HepG2 (cell line): ENCODE data around the gene BMF. TPM values are rescaled to one million over a fixed set of nuclear protein-coding genes. Genes with fewer than 3 reads are reported as not detected.

Experiments
- CEBPG ChIP-seq: IDR thresholded peaks from 2 replicates; pipeline ENCODE4 v1.6.1; 2016
- CHCHD3 ChIP-seq: sonication (generic); formaldehyde crosslinking; IDR thresholded peaks from 2 replicates; pipeline ENCODE4 v1.8.0; 2022; ENCODE audit warnings: mild to moderate bottlenecking, missing genetic modification reagents, moderate library complexity
- EHMT2 ChIP-seq: fragments of 200-600 bp; sonication (generic); IDR thresholded peaks from 2 replicates; pipeline ENCODE4 v1.7.0; 2017; ENCODE audit warnings: antibody characterized with exemption, low read depth, low read length, borderline replicate concordance
- HIVEP1 ChIP-seq: sonication (generic); formaldehyde crosslinking; IDR thresholded peaks from 2 replicates; pipeline ENCODE4 v1.4.0; 2020; ENCODE audit warnings: mild to moderate bottlenecking, missing genetic modification reagents
- JUNB ChIP-seq: sonication (generic); formaldehyde crosslinking; IDR thresholded peaks from 2 replicates; pipeline ENCODE4 v1.8.0; 2022; ENCODE audit warnings: missing genetic modification reagents, mild to moderate bottlenecking, borderline replicate concordance
- MEF2D ChIP-seq: sonication (generic); formaldehyde crosslinking; IDR thresholded peaks from 2 replicates; pipeline ENCODE4 v1.5.1; 2020; ENCODE audit warnings: mild to moderate bottlenecking, missing genetic modification reagents
- NAIF1 ChIP-seq: sonication (generic); formaldehyde crosslinking; IDR thresholded peaks from 2 replicates; pipeline ENCODE4 v1.5.0; 2020; ENCODE audit warnings: mild to moderate bottlenecking, missing genetic modification reagents, borderline replicate concordance
- NR2F2 ChIP-seq: IDR thresholded peaks from 2 replicates; pipeline ENCODE4 v1.6.1; 2012; ENCODE audit warnings: low read depth, inconsistent platforms, borderline replicate concordance
- STAT5B ChIP-seq: sonication (generic); formaldehyde crosslinking; IDR thresholded peaks from 2 replicates; pipeline ENCODE4 v1.4.0; 2020; ENCODE audit warnings: missing genetic modification reagents
- TARDBP ChIP-seq: sonication (generic); formaldehyde crosslinking; IDR thresholded peaks from 2 replicates; pipeline ENCODE4 v1.8.0; 2022; ENCODE audit warnings: mild to moderate bottlenecking, missing genetic modification reagents
- ZKSCAN5 ChIP-seq: sonication (generic); formaldehyde crosslinking; IDR thresholded peaks from 2 replicates; pipeline ENCODE4 v1.5.1; 2020; ENCODE audit warnings: mild to moderate bottlenecking, missing genetic modification reagents
- ZNF574 ChIP-seq: sonication (generic); formaldehyde crosslinking; IDR thresholded peaks from 2 replicates; pipeline ENCODE4 v1.4.0; 2020; ENCODE audit warnings: missing genetic modification reagents
- ZNF607 ChIP-seq: sonication (generic); formaldehyde crosslinking; IDR thresholded peaks from 2 replicates; pipeline ENCODE4 v1.5.1; 2020; ENCODE audit warnings: missing genetic modification reagents, mild to moderate bottlenecking, borderline replicate concordance
- polyA plus RNA-seq, 8 experiments: library from polyadenylated mRNA; depleted of rRNA in 3 of 8; stranded (reverse) in 7 of 8; unstranded in 1 of 8; fragments of >200 nt; fragmentation: Illumina TruSeq in 4 of 8; extraction: Trizol in 4 of 8; gene quantifications; 2 replicates each; pipeline versions ENCODE4 v1.2.1 to v1.2.3, GENCODE V29; 2011 to 2016; ENCODE audit warnings: low read depth in 4 of 8, missing spikeins in 1 of 8, mixed read lengths in 1 of 8; ENCODE audit not compliant: insufficient read depth in 1 of 8
- total RNA-seq, 5 experiments: library from RNA; depleted of rRNA; stranded (reverse); fragments of >200 nt; fragmentation: Illumina TruSeq; extraction: Trizol; gene quantifications; 2 replicates each; pipeline ENCODE4 v1.2.3, GENCODE V29; 2016; ENCODE audit warnings: low read depth in 1 of 5
- TF ChIP-seq, protein P1 (sequence below): sonication (generic); formaldehyde crosslinking; IDR thresholded peaks from 2 replicates; pipeline ENCODE4 v1.4.0; 2020; ENCODE audit warnings: mild to moderate bottlenecking, missing genetic modification reagents
- TF ChIP-seq, protein P2 (sequence below), 2 experiments: fragments of 450-650 bp in 1 of 2; sonication (generic) in 1 of 2; formaldehyde crosslinking in 1 of 2; IDR thresholded peaks; 2 replicates each; pipeline versions ENCODE4 v1.6.1 to v1.8.0; 2016 to 2022; ENCODE audit warnings: antibody characterized with exemption in 1 of 2, mild to moderate bottlenecking in 1 of 2, missing genetic modification reagents in 1 of 2

The BMF gene
- total and polyA plus RNA-seq, 2 of the 13 experiments (the other 11 are each of a cell fraction or from before 2014, with no cell fraction given): 8.7 to 15.9 TPM

DNA sequence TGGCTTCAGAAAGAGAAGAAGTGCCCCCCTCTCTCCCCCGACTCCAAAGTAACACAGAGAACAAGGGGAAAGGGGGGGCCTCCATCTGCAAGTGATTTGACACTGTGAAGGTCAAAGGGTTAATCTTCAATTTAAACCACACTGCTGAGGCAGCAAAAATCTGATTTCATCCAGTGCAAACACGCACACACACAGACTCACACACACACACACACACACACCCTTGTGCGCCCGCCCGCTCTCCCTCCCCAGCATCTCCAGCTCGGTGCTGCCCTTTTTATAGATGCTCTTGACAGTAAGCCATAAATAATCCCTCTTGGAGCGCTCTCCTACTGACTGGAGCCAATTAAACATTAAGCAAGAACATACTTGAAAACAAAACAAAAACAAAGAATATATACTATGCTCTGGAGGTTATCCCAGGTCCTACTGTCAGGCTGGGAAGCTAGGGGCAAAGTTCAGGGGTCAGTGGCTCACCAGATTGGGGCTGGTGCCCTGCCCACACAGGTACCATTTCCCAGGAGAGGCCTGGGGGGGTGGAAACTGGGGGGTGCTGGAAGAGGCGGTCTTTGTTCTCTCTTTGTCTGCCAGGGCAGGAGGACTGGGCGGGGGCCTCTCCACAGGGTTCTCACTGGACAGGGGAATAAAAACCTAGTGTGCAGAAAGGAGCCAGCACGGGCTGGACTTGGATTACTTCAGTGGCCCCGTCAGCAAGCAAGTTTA, 16.3 kb downstream of the BMF start (continued):
- TF ChIP-seq STAT5B (CRISPR knock-in tag) (no peak), JUNB (no peak), TARDBP (CRISPR knock-in tag) (peak; percentile 50; the same call in 1 of the 2 replicates), ZNF607 (CRISPR knock-in tag) (no peak; the same call in 1 of the 2 replicates), CHCHD3 (no peak), NAIF1 (no peak), CEBPG (CRISPR knock-in tag) (no peak), EHMT2 (peak; percentile 51; the same call in 1 of the 2 replicates), MEF2D (CRISPR knock-in tag) (peak; percentile 97), ZNF574 (CRISPR knock-in tag) (peak; percentile 29), ZKSCAN5 (CRISPR knock-in tag) (no peak), NR2F2 (peak; percentile 81), HIVEP1 (CRISPR knock-in tag) (0 out of 2 replicates have a peak, but pooled peaks have one; percentile 54)
- TF ChIP-seq, protein P1, sequence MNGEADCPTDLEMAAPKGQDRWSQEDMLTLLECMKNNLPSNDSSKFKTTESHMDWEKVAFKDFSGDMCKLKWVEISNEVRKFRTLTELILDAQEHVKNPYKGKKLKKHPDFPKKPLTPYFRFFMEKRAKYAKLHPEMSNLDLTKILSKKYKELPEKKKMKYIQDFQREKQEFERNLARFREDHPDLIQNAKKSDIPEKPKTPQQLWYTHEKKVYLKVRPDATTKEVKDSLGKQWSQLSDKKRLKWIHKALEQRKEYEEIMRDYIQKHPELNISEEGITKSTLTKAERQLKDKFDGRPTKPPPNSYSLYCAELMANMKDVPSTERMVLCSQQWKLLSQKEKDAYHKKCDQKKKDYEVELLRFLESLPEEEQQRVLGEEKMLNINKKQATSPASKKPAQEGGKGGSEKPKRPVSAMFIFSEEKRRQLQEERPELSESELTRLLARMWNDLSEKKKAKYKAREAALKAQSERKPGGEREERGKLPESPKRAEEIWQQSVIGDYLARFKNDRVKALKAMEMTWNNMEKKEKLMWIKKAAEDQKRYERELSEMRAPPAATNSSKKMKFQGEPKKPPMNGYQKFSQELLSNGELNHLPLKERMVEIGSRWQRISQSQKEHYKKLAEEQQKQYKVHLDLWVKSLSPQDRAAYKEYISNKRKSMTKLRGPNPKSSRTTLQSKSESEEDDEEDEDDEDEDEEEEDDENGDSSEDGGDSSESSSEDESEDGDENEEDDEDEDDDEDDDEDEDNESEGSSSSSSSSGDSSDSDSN (CRISPR knock-in tag): 0 out of 2 replicates have a peak, but pooled peaks have one; percentile 6
- TF ChIP-seq, protein P2, sequence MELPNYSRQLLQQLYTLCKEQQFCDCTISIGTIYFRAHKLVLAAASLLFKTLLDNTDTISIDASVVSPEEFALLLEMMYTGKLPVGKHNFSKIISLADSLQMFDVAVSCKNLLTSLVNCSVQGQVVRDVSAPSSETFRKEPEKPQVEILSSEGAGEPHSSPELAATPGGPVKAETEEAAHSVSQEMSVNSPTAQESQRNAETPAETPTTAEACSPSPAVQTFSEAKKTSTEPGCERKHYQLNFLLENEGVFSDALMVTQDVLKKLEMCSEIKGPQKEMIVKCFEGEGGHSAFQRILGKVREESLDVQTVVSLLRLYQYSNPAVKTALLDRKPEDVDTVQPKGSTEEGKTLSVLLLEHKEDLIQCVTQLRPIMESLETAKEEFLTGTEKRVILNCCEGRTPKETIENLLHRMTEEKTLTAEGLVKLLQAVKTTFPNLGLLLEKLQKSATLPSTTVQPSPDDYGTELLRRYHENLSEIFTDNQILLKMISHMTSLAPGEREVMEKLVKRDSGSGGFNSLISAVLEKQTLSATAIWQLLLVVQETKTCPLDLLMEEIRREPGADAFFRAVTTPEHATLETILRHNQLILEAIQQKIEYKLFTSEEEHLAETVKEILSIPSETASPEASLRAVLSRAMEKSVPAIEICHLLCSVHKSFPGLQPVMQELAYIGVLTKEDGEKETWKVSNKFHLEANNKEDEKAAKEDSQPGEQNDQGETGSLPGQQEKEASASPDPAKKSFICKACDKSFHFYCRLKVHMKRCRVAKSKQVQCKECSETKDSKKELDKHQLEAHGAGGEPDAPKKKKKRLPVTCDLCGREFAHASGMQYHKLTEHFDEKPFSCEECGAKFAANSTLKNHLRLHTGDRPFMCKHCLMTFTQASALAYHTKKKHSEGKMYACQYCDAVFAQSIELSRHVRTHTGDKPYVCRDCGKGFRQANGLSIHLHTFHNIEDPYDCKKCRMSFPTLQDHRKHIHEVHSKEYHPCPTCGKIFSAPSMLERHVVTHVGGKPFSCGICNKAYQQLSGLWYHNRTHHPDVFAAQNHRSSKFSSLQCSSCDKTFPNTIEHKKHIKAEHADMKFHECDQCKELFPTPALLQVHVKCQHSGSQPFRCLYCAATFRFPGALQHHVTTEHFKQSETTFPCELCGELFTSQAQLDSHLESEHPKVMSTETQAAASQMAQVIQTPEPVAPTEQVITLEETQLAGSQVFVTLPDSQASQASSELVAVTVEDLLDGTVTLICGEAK (IDR thresholded peaks at IDR 0.05): no peak
- TF ChIP-seq, protein P2 (CRISPR knock-in tag; IDR thresholded peaks at IDR 0.05): peak; percentile 57; the same call in 1 of the 2 replicates
